HG02884 (cell line): Measurements from ENCODE around the gene SLC44A5.

Experiments
- ATAC-seq: cut with Tn5 transposase; IDR thresholded peaks from one replicate; pipeline ENCODE4 v1.9.1; 2021; ENCODE audit warnings: mild to moderate bottlenecking, moderate library complexity; ENCODE audit not compliant: unreplicated experiment

Gene SLC44A5

GRCh38 chr1:75589637-75590036, 21.3 kb downstream of the SLC44A5 start:
- ATAC-seq = no peak

- no peak for ATAC-seq
Measured at GRCh38 chr1:75588779-75589475, 22.0 kb downstream of the SLC44A5 start.

- no peak for ATAC-seq
Measured at GRCh38 chr1:75587692-75588091, 23.2 kb downstream of the SLC44A5 start.

GRCh38 chr1:75583282-75583681, 27.6 kb downstream of the SLC44A5 start:
- ATAC-seq = no peak

DNA sequence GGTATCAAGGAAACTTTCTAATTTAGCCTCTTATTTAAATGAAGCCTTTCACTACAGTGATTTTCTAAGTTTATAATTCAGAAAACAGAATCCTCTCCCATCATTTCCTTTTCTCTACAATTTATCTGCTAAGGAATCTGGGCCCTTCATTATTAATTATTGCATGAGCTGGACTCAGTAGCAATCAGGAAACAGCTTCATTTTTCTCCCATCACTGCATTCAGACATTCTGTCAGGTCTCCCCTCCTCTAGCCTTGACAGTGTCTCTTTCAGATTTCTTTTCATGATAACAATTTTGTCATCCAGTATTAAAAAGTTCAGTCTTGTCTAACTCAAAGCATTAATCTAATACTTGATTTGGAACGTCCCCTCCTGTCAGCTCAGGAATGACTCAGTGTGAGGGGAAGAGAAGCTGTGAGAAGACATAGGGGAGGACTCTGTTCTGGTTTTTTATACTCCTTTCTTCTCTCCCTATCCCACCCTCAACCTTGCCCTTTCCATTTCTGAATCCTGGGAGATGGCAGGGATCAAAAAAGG, 28.1 kb downstream of the SLC44A5 start:
- ATAC-seq = no peak

DNA sequence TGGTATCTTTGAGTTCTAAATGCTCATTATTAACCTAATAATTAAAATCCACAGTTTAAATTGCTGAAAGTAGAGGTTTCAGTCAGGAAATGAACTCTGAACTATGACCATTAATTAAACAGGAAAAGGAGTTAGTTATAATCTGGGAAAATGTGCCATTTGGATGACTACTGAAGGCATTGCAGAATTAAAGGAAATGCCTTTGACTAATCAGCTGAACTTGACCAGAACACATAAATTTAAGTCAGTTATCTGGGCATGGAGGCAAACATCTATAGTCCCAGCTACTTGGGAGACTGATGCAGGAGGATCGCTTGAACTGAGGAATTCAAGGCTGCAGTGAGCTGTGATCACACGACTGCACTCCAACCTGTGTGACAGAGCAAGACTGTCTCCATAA, 31.9 kb downstream of the SLC44A5 start:
- no peak for ATAC-seq

GRCh38 chr1:75575837-75576236, 35.1 kb downstream of the SLC44A5 start:
- ATAC-seq = no peak

- no peak for ATAC-seq
Measured at GRCh38 chr1:75567191-75567590, 43.7 kb downstream of the SLC44A5 start.

DNA sequence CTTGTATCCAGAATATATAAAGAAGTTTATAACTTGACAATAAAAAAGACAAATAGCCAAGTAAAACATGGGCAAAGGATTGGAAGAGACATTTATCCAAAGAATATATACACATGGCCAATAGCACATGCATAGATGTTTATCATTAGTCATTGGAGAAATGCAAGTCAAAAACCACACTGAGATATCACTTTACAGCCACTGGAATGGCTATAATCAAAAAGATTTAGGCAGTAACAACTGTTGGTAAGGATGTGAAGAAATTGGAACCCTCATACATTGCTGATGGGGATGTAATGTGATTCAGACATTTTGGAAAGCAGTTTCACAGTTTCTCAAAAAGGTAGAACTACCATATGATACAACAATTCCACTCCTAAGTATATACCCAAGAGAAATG, 51.1 kb downstream of the SLC44A5 start:
- ATAC-seq = no peak

DNA sequence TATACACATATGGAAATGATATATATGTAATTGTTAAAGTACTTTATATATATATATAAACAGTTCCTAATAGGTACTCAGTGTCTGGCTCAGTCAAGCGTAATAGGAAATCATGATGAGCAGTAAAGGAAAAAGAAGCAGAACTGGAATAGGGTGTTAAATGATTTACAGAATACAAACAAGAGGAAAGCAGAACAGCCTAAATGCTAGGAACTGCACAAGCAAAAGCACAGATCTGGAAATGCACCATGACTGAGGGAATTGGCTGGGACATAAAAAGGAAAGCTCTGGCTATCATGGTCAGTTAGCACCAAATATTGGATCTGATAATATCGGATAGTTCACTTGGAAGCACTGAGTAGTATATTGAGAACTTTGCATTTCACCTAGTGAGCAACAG, 51.8 kb downstream of the SLC44A5 start:
- ATAC-seq = no peak

- ATAC-seq = no peak
Measured at GRCh38 chr1:75554870-75555269, 56.0 kb downstream of the SLC44A5 start.

GRCh38 chr1:75554181-75554580, 56.7 kb downstream of the SLC44A5 start:
- no peak for ATAC-seq

DNA sequence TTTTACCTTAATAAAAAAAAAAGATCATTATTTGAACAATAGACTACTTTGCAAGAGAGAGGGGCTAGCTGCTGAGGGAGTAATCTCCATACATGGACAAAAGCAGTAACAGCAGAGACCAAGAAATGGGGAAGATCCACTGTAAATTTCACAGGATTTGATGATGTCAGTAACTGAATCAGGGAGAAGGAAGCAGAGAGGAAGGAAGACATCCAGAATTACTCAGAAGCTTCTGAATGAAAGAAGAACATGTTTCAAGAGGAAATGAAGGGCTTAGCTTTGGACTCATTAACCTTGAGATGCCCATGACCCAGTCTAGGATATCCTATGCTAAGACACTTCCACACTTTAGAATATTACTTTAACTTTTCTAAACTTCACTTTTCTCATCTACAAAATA, 60.4 kb downstream of the SLC44A5 start:
- no peak for ATAC-seq

DNA sequence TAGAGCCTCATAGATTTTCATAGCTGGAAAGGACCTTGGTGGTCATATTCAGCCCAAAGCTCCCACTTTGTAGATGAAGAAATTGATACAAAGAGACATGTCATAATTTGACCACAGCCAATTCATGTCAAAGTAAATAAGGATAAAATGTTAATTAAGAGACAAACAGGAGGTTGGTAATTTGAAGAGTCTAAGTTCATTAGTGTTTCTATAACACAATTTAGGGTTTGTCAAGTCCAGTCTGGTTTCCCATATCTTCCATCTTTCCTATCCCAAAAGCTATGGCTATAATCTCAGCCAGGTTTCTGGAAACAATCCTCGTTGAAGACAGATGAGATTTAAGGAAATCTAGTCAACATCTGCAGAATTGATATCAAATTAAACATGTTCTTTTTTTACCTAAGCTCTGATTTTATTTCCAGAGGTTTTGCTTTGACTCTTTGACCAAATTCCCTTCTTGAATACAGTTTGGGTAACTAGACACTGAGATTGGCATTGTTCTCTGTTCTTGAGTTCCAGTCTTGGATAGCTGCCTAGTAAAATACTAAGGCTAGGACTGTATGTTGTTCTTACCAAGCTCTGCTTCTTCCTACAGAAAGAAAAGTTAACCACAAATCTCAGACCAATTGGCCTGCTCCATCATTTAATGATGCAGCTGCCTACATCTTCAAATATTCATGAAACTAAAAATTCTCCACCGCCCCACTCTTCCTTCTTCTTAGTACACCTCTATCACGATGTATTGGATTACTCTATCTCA, 62.0 kb downstream of the SLC44A5 start:
- no peak for ATAC-seq

DNA sequence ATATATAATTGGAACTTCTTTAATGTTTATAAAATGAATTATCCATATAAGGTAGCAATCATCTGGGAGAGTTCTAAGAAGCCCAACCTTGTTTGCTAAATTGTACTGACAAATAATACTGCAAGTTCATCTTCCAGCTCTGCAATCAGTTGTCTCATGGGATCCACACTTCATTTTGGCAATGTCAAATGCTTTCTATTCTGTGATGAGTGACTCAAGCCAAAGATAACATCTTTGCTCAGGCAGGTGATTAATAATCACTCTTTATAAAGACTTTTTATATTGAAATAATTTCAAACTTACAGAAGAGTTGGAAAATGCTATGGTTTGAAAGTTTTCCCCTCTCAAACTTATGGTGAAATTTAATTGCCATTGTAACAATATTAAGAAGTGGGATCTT, 67.2 kb downstream of the SLC44A5 start:
- ATAC-seq = no peak

DNA sequence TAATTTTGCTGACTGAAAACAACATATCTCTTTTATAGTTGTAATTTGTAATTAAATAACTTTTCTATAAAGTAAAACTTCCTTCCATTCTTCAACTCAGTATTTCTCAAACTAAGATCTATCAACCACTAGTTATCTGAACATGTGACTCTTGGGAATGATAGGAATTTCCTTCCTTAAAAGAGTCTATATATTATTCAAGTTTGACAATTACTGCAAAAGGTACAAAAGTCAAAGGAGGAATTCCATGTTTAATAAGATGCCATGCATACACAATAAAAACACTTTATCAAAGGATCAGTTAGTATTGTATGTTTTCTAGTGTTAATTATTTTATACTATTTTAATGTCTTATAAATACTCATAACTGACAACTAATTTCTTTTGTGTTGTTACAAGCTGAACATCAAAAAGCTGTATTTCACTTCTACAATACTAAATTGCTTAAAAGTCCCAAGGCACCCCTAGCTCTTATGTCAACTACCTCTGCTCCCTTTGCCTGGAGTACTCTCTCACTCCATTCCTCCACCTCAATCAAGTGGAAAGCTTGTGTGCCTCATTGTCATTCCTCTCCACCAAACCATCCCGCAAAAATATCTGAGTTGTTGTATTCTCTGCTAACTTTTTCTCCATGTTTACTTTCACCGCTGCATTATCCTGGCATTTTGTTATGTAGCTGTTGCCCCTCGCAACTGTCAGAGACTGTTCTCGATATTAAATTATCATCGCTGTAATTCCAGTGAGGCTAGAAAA, 67.9 kb downstream of the SLC44A5 start:
- no peak for ATAC-seq

- ATAC-seq = no peak
Measured at GRCh38 chr1:75539230-75540116, 71.4 kb downstream of the SLC44A5 start.

DNA sequence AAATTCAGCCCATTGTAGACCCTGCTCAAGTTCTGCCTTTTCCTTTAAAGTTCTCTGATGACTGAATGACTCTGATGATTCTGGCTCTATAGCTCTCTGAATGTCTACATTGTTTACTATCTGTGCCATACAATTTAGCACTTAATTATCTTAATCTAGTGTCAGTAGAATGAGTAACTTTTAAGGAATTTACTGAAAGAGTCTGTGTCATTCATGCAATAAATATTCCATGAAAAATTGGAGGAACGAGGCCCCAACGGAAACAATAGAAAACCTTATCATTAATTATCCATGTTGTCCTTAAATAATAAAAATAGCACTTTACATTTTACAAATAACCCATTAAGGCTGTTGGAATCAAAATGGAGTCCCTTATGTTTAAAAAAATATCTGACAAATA, 77.8 kb downstream of the SLC44A5 start:
- ATAC-seq = no peak

DNA sequence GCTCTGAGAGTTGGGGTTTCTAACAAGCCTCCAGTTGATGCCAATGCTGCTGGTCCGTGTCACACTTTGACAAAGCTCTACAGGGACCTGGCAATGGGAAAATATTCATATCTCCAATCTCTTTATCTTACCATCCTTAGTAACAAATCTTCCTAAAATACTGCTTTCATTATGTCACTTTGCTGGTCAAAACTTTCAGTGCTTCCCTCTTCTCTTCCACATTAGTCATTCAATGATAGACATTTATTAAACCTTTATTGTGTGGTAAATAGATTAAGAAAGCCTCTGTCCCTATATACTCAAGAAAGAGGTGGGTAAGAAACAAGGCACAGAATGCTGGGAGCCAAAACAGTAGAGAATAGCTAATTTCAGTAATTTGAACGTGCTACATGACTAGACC, 79.3 kb downstream of the SLC44A5 start:
- ATAC-seq = no peak

GRCh38 chr1:75529488-75529887, 81.4 kb downstream of the SLC44A5 start:
- ATAC-seq = no peak

- no peak for ATAC-seq
Measured at GRCh38 chr1:75528001-75528400, 82.9 kb downstream of the SLC44A5 start.
